HG03064 (cell line): ENCODE data around the gene TRAK1.

ENCODE experiments used
- ATAC-seq: cut with Tn5 transposase; IDR thresholded peaks from one replicate; pipeline ENCODE4 v1.9.1; 2021; ENCODE audit warnings: low read depth; ENCODE audit not compliant: unreplicated experiment

The TRAK1 gene

DNA sequence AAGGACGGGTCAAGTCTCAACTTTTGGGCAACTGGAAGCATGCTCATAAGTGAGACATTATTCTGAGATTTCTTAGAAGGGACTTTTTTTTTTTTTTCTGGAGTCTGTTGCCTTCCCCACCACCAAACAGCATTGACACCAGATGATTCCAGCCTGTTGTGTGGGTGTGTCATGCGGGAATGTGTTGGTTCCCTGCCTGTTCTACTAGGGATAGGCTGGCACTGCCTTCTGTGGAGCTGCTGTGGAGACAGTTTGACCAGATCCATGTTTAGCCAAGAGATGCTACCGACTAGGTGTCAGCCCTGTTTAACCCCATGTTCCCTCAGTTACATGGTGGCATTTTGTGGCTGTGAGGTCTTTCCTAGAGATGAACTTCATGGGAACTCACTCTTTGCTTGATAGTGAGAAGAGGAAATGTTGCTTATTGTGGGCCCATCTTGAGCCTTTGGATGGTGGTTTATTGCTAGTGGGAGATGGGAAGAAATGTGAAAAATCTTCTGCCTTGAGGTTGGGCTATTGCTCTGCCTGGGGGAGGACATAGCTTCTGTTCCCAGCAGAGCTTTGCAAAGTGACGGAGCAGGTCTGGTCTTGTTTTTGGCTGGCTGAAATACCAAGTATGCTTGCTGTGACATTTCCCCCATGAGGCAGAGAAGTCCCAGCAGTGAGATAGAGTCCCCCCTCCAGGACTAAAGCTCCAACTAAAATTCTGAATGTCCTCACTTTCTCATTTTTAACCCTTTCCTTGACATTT is 31.3 kb downstream of the TRAK1 start:
- ATAC-seq, result no peak

DNA sequence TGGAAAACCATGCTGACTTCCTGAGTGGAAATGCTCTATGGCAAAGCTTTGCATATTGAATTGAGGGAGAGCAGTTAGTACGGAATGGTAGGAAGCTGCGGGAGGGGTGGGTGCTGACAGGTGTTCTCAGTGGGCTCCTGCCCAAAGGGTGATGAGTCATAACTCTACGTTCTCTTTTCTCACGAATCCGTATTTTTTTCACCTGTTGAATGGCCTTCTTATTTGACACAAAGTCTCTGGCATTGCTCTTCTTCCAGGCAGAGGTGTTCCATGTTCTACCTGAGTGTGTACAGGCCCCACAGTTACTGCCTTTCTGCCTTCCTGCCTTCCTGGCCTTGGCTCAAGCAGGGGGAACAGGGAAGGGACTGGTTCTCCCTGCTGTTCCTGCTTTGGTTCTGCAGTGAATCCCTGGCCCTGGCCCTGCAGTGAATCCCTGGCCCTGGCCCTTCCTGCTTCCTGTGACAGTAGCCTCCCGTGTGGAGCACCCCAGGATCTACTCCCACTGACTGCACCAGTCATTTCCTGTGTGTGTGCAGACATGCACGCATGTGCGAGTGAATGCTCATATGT is 31.9 kb downstream of the TRAK1 start:
- ATAC-seq, result no peak

DNA sequence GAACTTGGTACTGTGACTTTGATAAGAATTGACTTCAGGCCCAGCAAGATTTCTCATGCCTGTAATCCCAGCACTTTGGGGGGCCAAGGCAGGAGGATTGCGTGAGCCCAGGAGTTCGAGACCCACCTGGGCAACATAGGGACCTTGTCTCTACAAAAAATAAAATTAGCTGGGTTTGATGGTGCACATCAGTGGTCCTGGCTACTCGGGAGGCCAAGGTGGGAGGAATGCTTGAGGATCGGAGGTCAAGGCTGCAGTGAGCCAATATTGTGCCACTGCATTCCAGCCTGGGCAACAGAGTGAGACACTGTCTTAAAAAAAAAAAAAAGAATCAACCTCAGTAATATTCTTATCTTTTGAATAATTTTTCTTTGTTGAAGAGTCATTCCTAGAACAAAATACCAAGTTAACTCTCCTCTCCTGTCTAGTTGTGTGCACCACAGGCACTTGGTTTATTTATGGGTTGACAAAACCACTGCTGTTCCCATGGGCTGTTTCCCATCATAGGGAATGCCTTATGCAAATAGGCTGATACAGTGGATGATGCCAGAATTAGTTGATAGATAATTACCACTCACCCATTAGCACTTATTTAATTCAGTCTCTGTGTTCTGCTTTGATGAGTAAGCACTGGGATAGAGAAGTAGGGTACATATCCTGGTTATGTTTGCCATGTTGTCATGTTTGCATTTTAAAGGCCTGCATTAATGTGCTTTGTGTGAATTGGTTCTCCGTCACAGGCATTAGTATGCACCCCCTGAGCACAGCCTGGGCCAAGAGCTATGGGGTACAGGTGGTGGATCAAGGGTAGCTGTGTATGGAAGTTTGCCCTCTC is 32.9 kb downstream of the TRAK1 start:
- no peak for ATAC-seq

DNA sequence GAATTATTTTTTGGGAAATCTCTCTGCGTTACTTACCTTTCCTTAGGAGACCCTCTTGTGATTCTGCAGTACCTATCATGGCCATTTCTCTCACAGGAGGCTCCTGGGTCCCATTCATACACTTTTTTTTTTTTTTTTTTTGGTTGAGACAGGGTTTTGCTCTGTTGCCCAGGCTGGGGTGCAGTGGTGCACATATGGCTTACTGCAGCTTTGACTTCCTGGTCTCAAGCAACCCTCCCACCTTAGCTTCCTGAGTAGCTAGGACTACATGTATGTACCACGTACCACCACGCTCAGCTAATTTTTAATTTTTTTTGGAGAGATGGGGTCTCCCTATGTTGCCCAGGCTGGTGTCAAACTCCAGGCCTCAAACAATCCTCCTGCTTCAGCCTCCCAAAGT is 36.1 kb downstream of the TRAK1 start:
- no peak for ATAC-seq

DNA sequence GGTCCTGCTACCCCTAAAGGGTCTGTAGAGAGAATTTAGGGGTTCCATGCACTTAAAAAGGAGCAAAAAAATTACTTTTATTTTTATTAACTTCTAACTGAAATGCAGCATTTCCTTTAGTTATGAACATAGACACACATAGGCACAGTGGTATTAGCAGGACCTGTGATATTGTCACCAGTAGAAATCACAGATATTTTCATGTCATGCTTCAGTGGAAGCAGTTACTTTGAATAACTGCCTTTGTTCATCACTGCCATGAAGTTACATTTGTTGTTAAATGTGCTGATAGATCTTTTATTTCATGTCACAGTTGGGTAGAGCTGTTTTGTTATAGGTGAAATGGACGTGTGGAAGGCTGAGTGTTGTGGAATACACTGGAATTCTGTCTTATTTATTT is 37.4 kb downstream of the TRAK1 start:
- ATAC-seq, result no peak

DNA sequence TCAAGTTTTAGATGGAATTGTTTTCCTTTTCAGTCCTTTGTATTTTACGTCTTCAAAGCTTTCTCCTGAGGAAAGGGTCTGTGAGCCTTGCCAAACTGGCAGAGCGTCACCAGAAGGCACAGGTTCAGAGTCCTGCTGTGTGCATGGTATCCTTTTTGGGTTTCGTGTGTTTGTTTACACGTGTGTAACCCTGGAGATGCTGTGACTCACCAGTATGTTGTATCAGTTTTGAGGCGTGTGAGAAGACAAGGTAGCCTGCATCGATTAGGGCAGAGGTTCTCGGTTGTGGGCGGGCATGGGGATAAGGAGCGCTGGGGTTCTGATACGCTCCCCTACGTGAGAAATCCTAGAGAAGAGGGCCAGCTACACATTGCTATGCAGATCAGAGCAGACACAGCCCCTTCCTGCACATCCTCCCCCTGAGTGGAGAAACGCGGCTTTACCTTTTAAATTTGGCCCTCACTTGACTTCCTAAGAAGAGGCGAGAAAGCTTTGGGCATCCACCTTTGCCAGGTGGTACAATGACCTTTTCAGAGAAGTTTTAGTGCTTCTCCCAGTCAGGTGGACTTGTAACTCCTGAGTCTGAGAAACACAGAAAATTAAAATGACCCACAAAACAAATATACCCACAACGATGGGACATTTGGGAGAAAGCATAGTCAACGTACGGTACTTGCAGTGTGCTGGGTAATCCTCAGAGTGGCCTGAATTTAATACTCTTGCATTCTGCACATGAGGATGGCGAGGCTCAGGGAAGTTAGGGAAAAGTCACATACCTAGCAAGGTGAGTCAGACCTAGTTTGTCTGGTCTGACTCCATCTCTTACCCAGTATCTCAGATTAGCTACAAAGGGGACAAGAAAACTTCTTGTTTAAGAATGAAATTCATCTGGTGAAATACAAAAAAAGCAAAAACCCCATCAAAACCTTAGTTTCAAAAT is 38.1 kb downstream of the TRAK1 start:
- peak; percentile 40 for ATAC-seq

DNA sequence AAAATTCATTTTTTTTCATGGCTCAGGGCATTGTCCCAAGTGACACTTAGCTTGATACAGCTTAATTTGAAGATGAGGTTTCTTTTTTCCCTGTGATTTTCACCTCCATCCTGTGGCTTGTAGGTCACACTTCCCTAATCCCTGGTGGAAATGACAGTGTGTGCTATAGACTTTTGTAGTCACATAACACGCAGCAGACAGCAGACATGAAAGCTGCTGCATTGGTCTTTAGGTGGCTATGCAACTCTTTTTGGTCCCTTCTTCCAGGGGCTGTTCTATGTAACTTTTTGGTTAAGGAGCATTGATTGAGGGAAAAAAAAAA is 38.8 kb downstream of the TRAK1 start:
- no peak for ATAC-seq

DNA sequence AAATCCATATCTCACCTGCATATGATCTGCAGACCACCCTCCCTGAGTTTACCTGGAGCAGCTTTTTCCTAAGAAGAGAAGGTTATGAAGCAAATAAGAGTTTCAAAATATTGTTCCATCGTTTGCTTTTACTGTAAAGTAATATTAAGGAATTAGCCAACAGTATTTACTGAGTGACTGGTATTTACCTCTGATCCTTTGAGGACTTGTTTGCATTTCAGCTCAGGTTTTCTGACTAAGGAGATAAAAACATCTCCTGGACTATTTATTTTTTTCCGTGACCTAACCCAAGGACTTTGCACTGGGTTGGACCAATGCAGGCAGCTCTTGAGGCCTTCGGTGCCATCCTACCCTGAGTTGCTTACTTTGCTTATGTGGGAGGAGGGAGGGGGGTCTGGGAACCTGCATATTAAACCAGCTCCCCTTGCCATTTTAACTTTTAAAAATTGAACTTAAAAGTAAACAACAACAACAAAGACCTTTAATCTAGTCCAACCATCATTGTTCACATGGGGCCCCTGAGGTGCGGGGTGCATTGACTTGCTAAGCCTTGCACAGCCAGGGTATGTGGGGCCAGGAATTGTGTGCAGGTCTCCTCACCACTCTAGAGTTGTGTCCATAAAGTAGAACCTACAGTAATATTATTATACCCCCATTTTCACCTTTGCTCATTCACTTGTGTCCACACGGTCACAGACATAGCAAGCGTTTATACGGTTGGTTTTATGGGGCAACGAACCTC is 39.3 kb downstream of the TRAK1 start:
- no peak for ATAC-seq

DNA sequence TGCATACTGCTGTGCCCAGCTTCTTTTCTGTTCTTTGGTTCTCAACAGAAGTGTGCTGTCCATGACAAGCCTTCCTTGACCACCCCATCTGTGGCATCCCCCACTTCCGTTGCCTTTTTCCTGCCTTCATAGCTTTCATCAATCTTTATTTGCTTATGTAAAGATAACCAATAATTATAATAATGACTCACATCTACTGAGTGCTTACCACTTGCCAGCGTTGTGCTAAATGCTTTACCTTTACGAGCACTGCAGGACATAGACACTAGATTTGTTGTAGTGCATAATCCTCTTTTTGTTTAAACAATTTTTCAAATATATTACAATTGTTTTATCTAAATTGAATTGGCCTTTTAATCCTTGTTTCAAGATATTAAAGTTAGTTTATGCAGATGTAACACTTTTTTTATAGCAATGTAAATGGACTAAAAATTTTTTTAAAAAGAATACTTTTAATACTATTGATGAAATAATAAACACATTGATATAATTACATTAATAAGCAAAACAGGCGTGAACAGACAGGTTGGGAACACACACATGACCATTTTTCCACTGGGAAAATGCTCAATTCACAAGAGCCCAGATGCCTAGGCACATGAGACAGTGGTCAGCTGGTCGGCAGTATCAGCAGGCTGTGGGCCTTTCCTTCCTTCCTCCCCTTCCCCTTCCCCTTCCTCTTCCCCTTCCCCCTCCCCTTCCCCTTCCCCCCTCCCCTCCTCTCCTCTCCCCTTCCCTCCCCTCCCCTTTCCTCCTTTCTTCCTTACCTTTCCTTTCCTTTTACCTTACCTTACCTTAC is 42.5 kb downstream of the TRAK1 start:
- ATAC-seq, result no peak

DNA sequence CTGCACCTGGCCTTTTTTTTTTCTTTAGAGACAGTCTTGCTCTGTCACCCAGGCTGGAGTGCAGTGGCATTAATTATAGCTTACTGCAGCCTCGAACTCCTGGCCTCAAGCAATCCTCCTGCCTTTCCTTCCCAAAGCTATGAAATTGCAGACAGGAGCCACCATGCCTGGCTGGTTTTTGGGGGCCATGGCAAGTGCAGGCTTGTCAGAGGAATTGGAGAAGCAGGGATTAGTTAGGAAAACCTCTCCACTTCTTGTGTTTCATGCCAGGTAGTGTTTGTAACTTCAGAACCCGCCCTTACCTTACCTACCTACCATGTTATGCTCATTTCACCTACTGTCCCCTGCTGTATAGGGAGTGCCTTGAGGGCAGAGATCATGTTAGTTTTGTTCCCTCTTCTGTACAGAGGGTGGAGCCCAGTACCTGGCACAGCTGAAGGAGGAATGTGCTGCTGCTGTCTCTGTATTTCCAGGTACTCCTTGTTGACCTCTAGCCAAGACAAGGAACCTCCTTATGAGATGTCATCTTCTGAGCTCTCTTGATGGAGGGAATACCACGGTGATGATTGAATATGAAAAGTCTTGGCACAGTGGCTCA is 43.8 kb downstream of the TRAK1 start:
- no peak for ATAC-seq

DNA sequence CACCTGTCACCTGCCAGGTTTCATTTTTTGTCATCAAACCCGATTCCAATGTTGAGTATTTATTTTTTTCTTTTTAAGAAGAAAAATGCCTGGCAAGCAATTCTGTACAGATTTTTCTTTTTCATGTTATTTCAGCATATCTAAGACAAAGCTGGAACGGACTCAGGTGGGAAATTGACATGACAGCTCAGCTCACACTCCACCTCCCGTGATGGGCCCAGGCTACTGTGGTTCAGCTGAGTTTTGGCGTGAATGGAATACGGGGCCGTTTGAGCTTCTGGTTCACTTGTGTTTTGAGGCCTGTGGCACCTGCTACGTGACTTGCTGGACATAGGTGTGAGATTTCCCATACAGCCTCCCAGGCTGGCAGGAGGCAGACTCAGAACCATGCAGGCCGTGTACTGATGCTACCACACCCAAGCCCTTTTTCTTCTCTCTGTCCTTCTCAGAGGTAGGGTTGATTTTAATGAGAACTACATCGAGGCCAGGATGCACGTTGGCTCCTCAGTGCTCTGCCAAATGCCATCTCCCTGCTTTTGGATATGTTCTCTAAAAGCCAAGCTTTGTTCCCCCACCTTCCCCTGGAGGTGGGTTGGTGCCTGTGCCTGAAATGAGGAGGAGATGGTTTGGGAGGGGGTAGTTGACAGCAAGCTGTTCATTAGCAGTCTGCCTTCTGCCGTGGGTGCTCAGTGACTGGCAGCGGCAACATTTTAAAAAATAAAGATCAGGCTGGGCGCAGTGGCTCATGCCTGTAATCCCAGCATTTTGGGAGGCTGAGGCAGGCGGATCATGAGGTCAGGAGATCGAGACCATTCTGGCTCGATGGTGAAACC is 48.7 kb downstream of the TRAK1 start:
- no peak for ATAC-seq

DNA sequence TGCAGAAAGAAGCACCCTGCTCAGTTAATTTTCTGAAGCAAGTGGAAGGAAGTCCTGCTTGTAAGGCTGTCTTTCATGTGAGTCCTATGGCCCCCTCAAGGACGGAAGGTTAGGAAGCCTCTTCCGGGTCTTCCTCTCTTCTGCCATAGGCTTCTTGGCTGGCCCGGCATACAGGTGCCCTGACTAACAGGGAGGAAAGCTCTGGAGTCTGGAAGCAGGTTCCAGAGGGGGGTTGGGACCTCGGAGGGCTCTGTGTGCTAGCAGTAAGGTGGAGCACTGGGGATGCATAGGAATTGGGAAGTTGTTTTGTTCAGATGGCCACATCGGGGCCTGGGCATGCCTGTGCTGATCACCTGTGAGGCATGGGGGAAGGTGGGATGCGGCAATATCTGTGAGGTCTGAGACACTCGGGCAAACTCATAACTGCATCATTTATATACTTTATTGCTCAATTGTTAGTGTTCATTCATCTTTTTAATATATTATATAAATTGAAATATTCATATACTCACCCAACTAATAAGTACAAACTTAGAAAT is 49.6 kb downstream of the TRAK1 start:
- ATAC-seq, result no peak

DNA sequence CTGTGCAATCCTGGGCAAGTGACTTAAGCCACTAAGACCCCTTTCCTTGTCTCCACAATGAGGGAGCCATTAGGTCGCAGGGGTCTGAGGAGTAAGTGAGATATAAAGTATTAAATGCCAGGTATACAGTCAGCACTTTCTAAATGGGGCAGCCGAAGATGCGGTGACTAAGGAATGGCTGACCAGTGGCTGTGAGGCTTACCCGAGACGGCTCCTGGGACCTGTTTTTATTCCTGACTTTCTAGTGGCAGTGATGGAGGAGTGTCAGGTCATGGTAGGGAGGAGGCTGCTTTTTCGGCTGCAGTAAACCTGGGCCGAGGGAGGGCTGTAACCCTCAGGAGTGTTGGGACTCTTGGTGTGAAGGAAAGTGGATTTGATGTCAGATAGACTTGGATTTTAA is 52.3 kb downstream of the TRAK1 start:
- ATAC-seq, result no peak

DNA sequence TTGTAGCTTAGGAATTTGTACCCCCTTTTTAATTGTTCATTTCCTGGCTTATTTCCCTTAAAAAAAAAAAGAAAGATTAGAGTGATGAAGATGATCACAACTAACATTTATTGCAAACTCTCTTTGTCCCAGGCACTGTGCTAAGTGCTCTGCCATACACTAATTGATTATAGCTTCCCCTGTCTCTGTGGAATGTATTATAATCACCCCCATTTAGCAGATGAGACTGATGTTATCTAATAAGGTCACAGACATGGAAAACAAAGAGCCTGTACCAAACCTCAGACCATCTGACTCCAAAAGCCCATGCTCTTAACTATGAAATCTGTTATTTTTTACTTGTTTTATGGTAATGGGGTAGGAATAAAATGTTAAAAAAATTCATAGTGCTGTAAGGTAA is 53.1 kb downstream of the TRAK1 start:
- no peak for ATAC-seq

DNA sequence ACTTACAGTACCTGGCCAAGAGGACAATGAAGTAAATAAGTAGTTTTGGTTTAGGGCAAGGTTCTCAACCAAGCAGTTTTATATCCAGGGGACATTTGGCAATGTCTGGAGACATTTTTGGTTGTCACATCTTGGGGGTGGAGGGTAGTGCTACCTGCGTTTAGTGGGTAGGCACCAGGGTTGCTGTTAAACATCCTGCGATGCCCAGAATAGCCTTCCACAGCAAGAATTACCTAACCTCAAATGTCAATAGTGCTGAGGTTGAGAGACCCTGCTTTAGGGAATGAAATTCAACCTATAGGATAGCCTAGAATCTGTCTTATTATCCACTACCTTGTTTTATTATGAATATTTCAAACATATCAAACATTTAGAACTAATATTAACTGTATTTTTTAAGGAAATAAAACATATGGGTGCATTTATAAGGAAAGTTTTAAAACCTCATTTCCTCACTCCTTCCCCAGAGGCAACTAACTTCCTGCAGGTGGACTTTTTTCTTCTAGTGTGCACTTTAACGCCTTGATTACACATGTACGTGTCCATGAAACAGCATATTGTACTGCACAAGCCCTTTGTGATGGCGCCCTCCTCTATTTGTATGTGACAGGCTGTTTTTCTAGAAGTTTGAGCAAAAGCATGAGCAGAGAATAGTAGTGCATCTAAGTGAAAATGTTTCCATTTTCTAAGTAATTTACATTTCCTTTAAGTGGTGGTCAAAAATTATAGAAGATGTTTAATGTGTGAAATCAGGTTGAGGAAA is 57.1 kb downstream of the TRAK1 start:
- ATAC-seq, result no peak

DNA sequence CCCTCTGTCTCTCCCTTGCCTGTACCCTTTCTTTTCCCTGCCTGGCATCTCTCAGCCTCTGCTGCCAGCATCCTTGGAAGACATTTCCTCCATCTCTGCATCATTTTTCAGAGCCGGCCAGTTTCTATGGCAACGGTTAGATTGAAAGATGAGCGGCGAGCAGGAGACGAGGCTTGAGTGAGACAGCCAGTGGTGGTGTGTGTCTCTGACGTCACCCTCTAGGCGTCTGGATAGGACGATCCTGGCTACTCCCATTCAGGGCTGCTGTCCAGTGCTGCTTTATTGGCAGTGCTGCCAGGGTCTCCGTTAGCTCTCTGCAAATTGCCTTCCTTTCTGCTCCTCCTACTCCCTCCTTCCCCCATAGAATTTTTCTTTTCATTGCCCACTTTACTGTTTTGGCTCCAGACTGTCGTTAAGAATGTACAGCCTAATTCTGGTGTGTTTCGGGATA is 57.9 kb downstream of the TRAK1 start:
- ATAC-seq, result no peak

DNA sequence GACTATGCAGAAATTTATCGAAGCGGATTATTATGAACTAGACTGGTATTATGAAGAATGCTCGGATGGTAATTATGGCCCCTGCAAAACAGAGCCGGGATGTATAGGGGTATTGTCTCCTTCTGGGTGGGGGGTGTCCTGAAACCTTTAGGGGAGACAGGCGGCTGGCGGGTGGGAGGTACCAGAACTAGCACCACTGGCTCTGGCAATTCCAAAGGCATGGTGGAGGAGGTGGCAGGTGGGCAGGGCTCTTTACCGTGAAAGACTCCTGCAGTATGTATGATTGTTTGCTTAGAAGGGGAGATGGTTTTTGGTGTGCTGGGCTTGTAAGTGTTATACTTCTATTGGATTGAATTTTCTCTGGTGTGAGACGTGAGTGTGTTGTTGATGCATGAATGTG is 58.4 kb downstream of the TRAK1 start:
- no peak for ATAC-seq
